WTC11 (cell line): ENCODE measurements around the gene GIGYF2. TPM values are rescaled to one million over a fixed set of nuclear protein-coding genes. Genes with fewer than 3 reads are reported as not detected.

ENCODE experiments used
- ATAC-seq: fragments of 200-7000 bp; cut with Tn5 transposase; 2 replicates; pipeline ENCODE4 v1.10.0; 2021; ENCODE audit warnings: mild to moderate bottlenecking, moderate library complexity
- CTCF ChIA-PET: fragments of 300-600 bp; sonication (Branson Sonifier 250); formaldehyde crosslinking; loops from one replicate; lab custom pipeline; 2021; ENCODE audit warnings: antibody characterized with exemption; lab: Charles Lee
- POLR2A ChIA-PET: fragments of 350-600 bp; sonication (Branson Sonifier 250); formaldehyde crosslinking; loops from one replicate; lab custom pipeline; 2021; ENCODE audit warnings: antibody characterized with exemption; lab: Charles Lee
- DNase-seq: peaks from one replicate; pipeline ENCODE4 v3.0.0; 2021; ENCODE audit warnings: low spot score
- H3K27ac Mint-ChIP-seq: 2 replicates; pipeline ENCODE4 v1.8.0; 2021; ENCODE audit warnings: mixed read lengths
- H3K27me3 Mint-ChIP-seq: 2 replicates; pipeline ENCODE4 v1.8.0; 2021; ENCODE audit warnings: low read depth, mild to moderate bottlenecking, moderate library complexity, mixed read lengths
- H3K36me3 Mint-ChIP-seq: 2 replicates; pipeline ENCODE4 v1.8.0; 2021; ENCODE audit warnings: mixed read lengths
- H3K4me1 Mint-ChIP-seq: 2 replicates; pipeline ENCODE4 v1.8.0; 2022; ENCODE audit warnings: mixed read lengths
- H3K4me3 Mint-ChIP-seq: 2 replicates; pipeline ENCODE4 v1.8.0; 2021; ENCODE audit warnings: mild to moderate bottlenecking, moderate library complexity, mixed read lengths
- H3K9me3 Mint-ChIP-seq: 2 replicates; pipeline ENCODE4 v1.8.0; 2021; ENCODE audit warnings: mixed read lengths
- ATF2 ChIP-seq: sonication (generic); formaldehyde crosslinking; IDR thresholded peaks from 2 replicates; pipeline ENCODE4 v1.8.1; 2022; ENCODE audit warnings: low read depth, missing genetic modification reagents, borderline replicate concordance
- CBFB ChIP-seq: sonication (generic); formaldehyde crosslinking; IDR thresholded peaks from 2 replicates; pipeline ENCODE4 v1.8.1; 2022; ENCODE audit warnings: mild to moderate bottlenecking, low read depth, missing genetic modification reagents
- CDX4 ChIP-seq: fragments of 250-450 bp; sonication (Bioruptor Pico); IDR thresholded peaks from 2 replicates; pipeline ENCODE4 v1.9.0; 2021; ENCODE audit warnings: moderate library complexity, mild to moderate bottlenecking, inconsistent platforms, borderline replicate concordance
- CREM ChIP-seq: sonication (generic); formaldehyde crosslinking; IDR thresholded peaks from 2 replicates; pipeline ENCODE4 v1.8.1; 2022; ENCODE audit warnings: mild to moderate bottlenecking, missing genetic modification reagents, moderate library complexity
- FOXJ3 ChIP-seq: sonication (generic); formaldehyde crosslinking; IDR thresholded peaks from 2 replicates; pipeline ENCODE4 v1.9.0; 2021; ENCODE audit warnings: missing genetic modification reagents, mild to moderate bottlenecking, borderline replicate concordance
- GABPB1 ChIP-seq: sonication (generic); formaldehyde crosslinking; IDR thresholded peaks from 2 replicates; pipeline ENCODE4 v1.8.1; 2023; ENCODE audit warnings: mild to moderate bottlenecking, missing genetic modification reagents
- MXD4 ChIP-seq: fragments of 250-450 bp; sonication (Bioruptor Pico); IDR thresholded peaks from 2 replicates; pipeline ENCODE4 v1.8.0; 2021; ENCODE audit warnings: mild to moderate bottlenecking, moderate library complexity, borderline replicate concordance
- NR3C1 ChIP-seq: sonication (generic); formaldehyde crosslinking; conservative IDR thresholded peaks from 2 replicates; pipeline ENCODE4 v1.8.1; 2023; ENCODE audit warnings: low read depth, mild to moderate bottlenecking, missing genetic modification reagents
- SMAD4 ChIP-seq: sonication (generic); formaldehyde crosslinking; IDR thresholded peaks from 2 replicates; pipeline ENCODE4 v1.8.0; 2022; ENCODE audit warnings: mild to moderate bottlenecking, missing genetic modification reagents
- STAT6 ChIP-seq: sonication (generic); formaldehyde crosslinking; conservative IDR thresholded peaks from 2 replicates; pipeline ENCODE4 v1.8.1; 2023; ENCODE audit warnings: mild to moderate bottlenecking, low read depth, missing genetic modification reagents, moderate library complexity
- TP53 ChIP-seq: sonication (generic); formaldehyde crosslinking; IDR thresholded peaks from 2 replicates; pipeline ENCODE4 v1.8.1; 2023; ENCODE audit warnings: mild to moderate bottlenecking, missing genetic modification reagents
- USF2 ChIP-seq: sonication (generic); formaldehyde crosslinking; IDR thresholded peaks from 2 replicates; pipeline ENCODE4 v1.8.1; 2023; ENCODE audit warnings: mild to moderate bottlenecking, missing genetic modification reagents, moderate library complexity
- ZBTB21 ChIP-seq: sonication (generic); formaldehyde crosslinking; IDR thresholded peaks from 2 replicates; pipeline ENCODE4 v1.8.1; 2023; ENCODE audit warnings: mild to moderate bottlenecking, missing genetic modification reagents, borderline replicate concordance
- ZBTB43 ChIP-seq: sonication (generic); formaldehyde crosslinking; IDR thresholded peaks from 2 replicates; pipeline ENCODE4 v1.8.1; 2023; ENCODE audit warnings: mild to moderate bottlenecking, missing genetic modification reagents
- ZNF263 ChIP-seq: sonication (generic); formaldehyde crosslinking; IDR thresholded peaks from 2 replicates; pipeline ENCODE4 v1.8.1; 2022; ENCODE audit warnings: low read depth, mild to moderate bottlenecking, moderate library complexity, missing genetic modification reagents
- ZNF671 ChIP-seq: fragments of 250-450 bp; sonication (Bioruptor Pico); IDR thresholded peaks from 2 replicates; pipeline ENCODE4 v1.8.0; 2021; ENCODE audit warnings: mild to moderate bottlenecking
- total RNA-seq: library from RNA; stranded (reverse); gene quantifications from 3 replicates; pipeline ENCODE4 v1.2.3, GENCODE V29; 2021

The GIGYF2 gene
- total RNA-seq, 1 experiment from 2014 or later: 53.1 TPM

GRCh38 chr2:232674491-232674890, 22.6 kb upstream of the GIGYF2 start:
- Mint-ChIP-seq H3K9me3 (no peaks in the 10 kb centered on the region), H3K36me3 (no peaks in the 10 kb centered on the region), H3K4me1 (no peaks in the 10 kb centered on the region), H3K27me3 (no peaks in the 10 kb centered on the region), H3K4me3 (no peak overlapping the region), H3K27ac (no peak overlapping the region)
- TF ChIP-seq MXD4 (no peak), CBFB (CRISPR knock-in tag) (no peak), TP53 (CRISPR knock-in tag) (no peak), ZNF263 (no peak), FOXJ3 (CRISPR knock-in tag) (no peak), GABPB1 (no peak), NR3C1 (CRISPR knock-in tag) (no peak), USF2 (CRISPR knock-in tag) (no peak), ZBTB21 (CRISPR knock-in tag) (no peak), ZNF671 (CRISPR knock-in tag) (no peak), SMAD4 (CRISPR knock-in tag) (no peak), ZBTB43 (CRISPR knock-in tag) (no peak), CREM (CRISPR knock-in tag) (no peak)
- DNase-seq (no peak), ATAC-seq (no peak)
- POLR2A ChIA-PET: no interaction called here
- CTCF ChIA-PET: no interaction called here

- TF ChIP-seq GABPB1 (no peak), CDX4 (CRISPR knock-in tag) (no peak), STAT6 (CRISPR knock-in tag) (no peak)
- POLR2A ChIA-PET: no interaction called here
- Mint-ChIP-seq H3K36me3 (no peaks in the 10 kb centered on the region), H3K4me3 (no peak overlapping the region), H3K27ac (no peak overlapping the region), H3K27me3 (no peaks in the 10 kb centered on the region), H3K4me1 (no peaks in the 10 kb centered on the region), H3K9me3 (no peaks in the 10 kb centered on the region)
- DNase-seq (no peak), ATAC-seq (no peak)
- CTCF ChIA-PET: no interaction called here
Observed at GRCh38 chr2:232675381-232675780, 21.8 kb upstream of the GIGYF2 start.

- ChIA-PET POLR2A (no interaction called here), CTCF (interaction anchor here (0.7 to 0.8 kb wide), 2 partner anchors 69 to 429 kb away, joined by 3 read pairs; no protein-coding TSS in a partner anchor)
- peaks cover 3% of the 10 kb centered on the region; the same call in 1 of the 2 replicates for H3K27me3 Mint-ChIP-seq
- no peaks in the 10 kb centered on the region for H3K36me3 Mint-ChIP-seq
- DNase-seq (no peak), ATAC-seq (no peak)
- H3K9me3 Mint-ChIP-seq: no peaks in the 10 kb centered on the region
- H3K27ac Mint-ChIP-seq: no peak overlapping the region
- H3K4me3 Mint-ChIP-seq: no peak overlapping the region
- no peak for TF ChIP-seq GABPB1
- no peak for TF ChIP-seq SMAD4 (CRISPR knock-in tag)
- no peak for TF ChIP-seq ATF2 (CRISPR knock-in tag)
- no peaks in the 10 kb centered on the region for H3K4me1 Mint-ChIP-seq
Observed at GRCh38 chr2:232680006-232680405, 17.1 kb upstream of the GIGYF2 start.
